C1 segment of cervical spinal cord (tissue), 14 donors: ENCODE data around the gene NOXA1.

Source experiments
- DNase-seq, 14 donors: peaks; one replicate each; lab custom pipeline; 2025; lab: John Stamatoyannopoulos, UW

NOXA1 gene

DNA sequence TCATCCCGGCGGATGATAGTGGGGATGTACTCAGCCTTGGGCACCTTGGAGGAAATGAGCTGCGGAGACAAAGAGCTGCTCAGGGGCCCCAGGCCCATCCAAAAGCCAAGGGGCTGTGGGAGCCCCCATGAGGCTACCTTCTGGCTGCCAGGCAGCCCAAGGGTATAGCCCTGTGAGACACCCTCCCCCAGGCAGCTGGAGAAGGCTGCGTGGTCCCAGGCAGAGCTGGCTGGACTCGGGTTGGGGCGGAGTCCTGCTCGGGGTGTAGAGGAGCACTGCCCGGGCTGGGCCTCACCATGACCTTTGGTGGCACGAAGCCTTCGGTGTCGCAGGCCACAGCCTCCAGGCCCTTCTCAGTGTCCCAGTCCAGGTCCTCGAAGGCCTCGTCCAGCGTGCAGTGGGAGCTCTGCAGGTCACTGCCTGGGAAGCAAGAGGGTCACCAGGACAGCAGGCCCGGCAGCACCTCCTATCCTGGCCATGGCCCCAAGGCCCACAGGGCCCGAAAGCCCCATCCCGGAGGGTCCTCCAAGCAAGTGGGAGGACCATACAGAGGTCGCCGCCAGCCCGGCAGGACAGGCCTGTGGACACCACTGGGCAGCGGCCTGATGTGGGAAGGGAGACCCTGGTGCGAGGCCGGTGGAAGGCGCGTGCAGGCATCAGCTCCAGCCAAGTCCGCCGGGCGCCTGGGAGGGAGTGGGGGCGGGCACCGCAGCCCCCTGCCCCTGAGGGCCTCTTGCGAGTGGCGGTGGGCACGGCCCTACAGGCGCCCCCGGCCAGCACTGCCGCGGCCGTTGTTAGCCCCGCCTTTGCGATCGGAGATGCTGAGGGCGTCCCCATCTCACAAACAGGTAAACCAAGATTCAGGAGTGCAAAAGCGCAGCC is 29.8 kb downstream of the NOXA1 start:
- DNase-seq, result no peak

DNA sequence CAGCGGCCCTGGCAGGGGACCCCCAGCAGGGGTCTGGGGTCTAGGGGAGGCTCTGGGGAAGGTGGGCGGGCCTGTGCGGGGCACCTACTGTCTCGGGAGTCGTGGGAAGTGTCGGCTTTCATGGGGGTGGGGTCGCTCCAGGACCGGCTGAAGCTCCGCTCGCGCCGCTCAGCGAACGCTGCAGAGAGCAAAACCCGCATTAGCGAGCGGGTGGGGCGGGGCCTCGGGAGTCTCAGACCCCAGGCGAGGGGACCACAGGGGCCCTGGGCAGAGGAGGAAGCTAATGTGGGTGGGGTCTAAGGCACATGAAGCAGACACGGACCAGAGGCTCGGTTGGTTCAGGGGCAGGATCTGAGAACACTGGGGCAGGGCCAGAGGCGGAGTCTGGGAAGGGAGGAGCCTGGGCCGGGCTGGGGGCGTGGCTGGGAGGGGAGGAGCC is 30.5 kb downstream of the NOXA1 start:
- peak in 3 of 14 donors; percentile 22 to 33 (median 30) for DNase-seq

DNA sequence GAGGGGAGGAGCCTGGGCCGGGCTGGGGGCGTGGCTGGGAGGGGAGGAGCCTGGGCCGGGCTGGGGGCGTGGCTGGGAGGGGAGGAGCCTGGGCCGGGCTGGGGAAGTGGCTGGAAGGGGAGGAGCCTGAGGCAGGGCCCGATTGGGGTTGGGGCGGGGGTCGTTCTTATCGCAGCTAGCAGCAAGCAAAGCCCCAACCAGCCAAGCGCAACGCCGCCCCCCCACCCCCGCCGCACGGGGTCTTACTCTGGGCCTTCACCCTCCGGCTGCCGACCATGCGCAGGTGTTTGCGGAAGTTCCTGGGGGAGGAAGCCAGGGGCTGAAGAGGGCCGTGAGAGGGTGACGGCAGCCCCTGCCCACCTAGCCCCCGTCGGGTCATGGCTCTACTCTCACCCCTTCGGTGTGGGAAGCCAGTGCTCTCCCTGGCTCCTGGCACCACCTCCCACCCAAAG is 31.0 kb downstream of the NOXA1 start:
- peak in 1 of 14 donors; percentile 31 for DNase-seq

DNA sequence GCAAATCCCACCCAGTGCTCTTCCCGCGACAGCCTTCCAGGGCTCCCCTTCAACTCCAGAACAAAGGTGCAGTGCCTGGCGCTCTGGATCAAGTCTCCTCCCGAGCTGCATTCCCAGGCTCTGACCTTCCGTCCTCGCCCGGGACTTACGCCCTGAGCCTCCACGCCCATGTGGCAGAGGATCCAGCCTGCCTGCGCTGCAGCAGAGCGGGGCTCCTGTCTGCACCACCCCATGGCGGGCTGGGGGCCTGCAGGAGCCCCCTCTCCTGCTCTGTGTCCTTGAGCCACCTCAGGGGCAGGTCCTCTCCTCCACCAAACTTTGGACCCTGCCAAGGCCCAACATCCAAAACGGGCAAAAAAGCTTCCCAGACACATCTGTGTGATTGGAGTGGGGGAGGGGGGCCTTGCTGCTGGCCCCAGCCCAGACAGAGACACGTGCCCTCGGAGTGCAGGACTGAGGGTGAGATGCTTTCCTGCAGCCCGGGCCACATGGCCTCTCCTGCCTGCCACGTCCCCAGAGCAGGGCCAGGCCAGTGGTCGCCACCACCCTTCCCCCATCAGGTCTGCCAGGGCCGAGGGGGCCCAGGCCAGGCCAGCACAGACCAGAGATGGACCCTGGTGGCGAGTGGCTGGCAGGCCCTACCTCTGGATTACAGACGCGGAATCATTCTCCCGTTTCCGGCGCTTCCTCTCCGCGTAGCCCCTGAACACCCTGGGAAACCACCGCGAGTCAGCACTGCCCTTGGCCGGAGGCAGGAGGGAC is 31.6 kb downstream of the NOXA1 start:
- no peak for DNase-seq

DNA sequence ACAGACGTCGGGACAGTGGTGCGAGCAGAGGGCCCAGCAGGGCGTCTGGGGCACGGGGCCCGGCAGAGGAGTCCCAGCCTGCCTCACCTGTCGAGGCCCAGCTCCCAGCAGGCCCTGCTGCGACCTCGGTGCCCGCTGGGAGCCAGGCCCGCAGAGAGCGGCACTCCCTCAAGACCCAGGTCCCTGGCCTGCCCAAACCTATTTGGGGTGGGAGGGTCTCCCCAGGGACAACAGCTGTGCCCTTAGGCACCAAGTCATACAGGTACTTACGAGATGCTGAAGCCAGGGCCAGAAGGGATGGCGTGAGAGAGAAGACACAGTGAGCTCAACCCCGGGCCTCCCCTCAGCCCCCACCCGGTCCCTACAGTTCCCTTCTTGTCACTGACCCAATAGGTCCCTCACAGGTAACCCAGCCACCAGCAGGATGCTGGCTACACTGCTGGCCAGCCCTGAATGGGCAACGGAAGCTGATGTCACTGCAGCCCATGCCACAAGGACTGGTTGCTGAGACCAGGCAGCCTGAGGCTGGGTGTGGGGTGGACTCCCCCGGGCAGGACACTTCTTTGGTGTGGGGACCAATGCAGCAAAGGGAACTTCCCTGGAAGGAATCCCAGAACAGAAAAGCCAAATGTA is 32.3 kb downstream of the NOXA1 start:
- DNase-seq, result no peak

DNA sequence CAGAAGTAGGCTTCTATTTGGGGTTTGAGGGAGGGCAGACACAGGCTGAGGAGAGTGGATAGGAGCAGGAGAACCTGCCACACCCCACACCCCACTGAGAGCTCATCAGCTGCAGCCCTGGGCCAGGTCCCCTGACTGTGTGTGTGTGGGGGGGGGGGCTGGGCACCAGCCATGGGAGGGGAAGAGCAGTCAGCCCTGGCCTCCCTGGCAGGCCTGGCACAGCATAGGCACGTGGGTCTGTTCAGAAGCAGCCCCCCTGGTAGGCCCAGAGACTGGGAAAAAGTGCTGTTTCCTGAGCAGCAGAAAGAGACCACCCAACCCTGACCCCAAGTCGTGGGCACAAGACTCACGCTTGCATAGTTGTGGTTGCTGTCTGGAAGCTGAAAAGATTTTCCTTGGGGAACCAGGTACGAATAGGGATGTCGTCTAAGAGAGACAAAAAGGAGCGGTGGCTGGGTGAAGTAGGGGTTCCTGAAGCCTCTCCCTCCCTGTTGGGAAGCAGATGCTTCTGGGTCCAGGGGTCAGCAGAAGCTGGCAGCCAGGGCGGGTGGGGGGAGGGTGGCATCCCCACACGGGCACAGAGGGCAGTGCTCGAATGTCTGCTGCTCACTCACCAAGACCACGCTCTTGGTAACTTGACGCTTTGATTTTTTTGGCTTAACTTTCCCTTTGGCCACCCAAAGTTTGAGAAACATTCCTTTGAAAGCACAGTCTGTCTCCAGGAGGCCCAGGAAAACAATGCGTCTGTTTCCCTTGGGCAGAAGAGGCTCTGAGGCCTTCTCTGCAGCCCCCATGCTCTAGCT is 33.1 kb downstream of the NOXA1 start:
- DNase-seq, result peak in 2 of 14 donors; percentile 30 to 70

DNA sequence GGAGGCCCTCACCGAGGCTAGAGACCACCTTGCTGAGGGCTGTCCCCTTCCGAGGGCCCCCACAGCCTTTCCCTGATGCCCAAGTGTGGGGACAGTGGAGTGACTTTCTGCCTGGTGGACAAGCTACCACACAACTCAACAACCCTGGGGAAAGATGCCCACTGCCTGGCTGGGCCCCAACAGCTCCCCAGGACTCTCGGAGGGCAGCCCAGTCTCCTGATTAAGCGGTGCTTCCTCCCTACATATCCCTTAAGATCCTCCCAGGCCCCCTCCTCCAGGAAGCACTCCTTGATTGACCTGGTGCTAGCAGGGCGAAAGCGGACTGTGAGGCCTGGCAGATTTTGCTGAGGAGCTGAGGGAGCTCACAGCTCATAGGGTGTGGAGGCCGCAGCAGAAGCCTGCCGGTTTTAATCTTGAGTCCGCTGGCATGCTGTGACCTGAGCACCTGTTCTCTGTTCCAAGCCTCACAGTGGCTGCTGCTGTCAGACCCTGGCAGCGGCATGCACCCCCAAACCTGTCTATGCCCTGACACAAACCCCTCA is 33.7 kb downstream of the NOXA1 start:
- no peak for DNase-seq

DNA sequence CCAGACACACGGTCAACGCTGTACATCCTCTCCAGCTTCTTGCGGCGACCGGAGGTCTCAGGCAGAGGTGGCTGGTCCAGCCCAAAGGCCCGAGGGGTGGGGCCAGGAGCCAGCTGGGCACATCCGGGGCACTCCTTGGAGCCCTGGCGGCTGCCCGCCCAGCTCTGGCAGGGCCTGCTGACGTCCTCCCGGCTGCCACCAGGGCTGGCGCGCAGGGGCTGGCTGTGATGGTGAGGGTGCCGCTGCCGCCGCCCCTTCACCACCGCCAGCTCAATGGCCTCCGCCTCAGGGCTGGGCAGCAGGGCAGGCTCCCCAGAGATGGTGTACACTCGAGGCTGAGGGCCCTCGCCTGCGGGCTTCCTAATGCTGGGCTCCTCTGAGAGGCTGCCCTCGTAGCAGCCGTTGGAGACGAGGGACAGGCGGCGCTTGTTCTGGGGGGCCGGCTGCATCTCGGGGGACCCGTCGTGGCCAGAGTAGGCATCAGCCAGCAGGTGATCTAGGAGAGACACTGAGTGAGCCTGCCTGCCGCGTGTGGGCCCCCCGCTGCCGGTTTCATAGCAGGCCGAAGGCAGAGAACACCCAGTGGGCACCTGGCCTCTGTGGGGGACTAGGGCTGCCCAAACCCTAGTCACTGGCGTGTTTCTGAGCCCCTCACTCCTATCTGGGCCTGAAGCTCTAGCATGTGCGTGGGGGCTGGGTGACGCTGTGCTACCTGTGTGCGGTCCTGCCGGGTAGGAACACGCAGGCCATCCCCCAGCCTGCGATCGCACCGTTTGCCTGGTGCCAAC is 34.4 kb downstream of the NOXA1 start:
- peak in 4 of 14 donors; percentile 29 to 64 (median 48) for DNase-seq

DNA sequence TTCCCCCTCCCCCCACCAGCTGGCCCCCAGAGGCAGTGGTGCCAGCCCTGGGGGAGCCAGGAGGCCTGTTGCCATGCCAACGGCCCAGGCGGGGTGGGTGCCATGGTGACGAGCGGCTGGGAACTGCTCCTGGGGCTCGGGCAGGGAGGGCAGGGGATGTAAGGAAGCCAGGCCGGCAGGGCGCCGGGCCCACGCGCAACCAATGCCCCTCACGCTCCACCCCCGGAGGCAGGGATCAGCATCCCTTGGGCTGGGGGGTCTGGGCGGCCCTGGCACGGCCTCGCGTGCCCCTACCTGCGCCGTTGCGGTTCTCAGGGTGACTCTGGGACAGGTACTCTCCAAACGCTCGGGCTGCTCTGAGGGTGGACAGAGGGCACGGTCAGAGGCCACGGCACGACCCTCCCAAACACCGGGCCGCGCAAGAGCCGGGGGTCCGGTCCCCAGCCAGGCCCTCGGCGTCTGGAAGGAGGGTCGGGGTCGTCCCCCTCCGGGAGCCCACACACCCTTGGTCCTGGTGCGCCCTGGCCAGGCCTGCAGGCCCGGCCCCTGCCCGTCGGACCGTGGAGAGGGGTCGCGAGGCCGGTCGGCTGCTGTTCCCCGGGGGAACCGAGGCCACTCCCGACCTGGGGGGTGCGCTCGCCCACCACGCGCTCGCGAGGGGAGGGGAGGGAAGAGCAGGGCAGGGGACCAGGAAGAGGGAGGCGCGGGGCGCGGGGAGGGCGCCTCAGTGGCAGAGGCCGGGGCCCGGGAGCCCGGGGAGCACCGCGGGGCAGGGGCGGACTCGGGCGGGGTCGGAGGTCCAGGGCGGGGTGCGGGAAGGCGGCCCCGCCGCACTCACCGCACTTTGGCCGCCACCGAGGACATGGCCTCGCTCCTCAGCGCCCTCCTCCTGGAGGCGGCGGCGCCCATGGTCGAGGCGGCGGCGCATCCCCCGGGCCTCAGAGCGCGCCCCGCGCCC is 35.3 kb downstream of the NOXA1 start:
- DNase-seq, result peak in 8 of 14 donors; percentile 30 to 76 (median 66)

DNA sequence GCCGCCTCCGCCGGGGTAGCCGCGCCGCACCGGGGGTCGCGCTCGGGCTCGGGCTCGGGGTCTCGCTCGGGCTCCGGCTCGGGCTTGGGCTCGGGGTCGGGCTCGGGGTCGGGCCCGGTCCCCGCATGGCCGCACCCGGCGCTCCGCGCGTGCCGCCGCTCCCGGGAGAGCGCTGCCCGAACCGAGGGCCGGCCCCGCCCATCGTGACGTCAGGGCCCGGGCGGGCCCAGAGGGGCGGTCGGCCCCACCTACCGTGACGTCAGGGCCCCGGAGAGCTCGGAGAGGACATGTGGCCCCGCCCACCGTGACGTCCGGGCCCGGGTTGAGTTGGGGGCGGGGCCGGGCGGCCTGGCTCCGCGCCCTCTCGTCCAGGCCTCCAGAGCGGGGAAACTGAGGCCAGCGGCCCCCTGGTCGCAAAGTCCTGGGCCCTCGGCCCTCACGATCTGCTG is 36.0 kb downstream of the NOXA1 start, which contains the start of gene NSMF:
TSS of gene NSMF (minus strand) at position 183 of the 449 bp plus-strand sequence. CDS start 232 bp downstream, outside the sequence.
- DNase-seq, result peak; percentile 25 to 92 (median 75)

DNA sequence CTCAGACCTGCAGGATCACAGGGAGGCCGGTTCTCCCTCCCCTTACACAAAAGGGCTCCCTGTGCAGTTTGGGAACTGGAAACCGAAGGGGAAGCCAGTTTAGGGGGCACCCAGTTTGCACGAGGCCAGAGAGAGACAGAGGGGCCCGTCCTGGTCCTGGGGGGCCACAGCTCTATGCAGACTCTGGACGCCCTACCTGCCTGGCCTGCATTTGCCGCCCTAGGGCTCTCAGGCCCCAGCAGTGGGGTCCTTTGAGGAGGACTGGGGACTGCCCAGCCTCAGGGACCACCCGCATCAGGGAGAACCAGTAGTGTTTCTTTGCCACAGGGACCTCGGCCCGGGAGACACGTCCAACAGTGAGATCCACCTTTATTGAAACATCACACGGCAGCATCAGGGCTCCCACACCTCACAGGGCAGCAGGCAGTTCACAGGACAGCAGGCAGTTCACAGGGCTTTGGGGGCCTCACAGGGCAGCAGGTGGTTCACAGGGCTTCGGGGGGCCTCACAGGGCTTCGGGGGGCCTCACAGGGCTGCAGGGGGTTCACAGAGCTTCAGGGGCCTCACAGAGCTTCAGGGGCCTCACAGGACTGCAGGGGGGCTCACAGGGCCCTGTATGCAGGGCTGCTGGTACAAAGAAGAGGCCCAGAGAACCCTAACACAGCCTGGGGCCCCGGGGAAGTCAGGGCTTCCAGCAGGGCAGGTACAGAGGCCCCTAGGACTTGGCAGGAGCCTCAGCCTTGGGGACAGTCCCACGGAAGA is 36.6 kb downstream of the NOXA1 start:
- no peak for DNase-seq

DNA sequence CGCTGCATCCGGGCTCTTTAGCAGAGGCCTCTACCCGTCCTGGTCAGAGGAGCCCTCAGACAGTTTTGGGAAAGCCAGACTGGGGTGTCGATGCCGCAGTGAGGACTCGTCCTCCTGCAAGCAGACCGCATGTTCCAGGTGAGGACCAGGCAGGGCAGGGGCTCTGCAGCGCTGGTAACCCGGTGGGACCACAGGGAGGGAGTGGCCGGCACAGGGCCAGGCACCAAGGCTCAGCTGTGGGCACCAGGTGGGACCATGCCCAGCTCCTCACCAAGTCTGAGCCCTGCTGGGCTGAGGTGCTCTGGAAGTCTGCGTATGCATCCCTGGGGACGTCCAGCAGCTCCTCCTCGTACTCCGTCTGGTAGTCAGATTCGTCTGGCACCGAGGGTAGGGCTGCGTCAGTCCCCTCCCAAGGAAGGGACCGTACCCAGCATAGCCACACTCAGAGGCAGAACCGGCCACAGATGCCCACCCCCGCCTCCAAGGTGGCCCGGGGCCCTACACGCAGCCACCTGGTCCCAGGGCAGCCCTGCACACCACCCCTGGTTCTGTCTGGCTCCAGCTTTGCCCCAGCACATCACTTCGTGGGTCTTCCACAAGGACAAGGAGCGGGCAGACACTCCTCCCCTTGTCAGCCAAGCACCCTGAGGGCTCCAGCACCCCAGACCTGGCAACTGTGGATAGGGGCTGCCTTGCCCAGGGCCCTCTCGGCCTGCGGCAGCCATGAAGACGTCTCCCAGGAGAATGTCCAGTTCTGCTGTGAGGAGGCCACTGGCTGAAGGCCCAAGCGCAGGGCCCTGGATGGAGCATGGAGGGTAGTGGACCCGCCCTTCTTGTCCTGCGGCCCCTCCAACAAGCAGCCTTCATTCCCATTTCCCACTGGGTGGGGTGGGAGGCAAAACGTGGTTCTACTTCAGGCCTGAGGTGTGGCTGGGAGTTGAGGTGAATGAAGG is 37.4 kb downstream of the NOXA1 start:
- no peak for DNase-seq

DNA sequence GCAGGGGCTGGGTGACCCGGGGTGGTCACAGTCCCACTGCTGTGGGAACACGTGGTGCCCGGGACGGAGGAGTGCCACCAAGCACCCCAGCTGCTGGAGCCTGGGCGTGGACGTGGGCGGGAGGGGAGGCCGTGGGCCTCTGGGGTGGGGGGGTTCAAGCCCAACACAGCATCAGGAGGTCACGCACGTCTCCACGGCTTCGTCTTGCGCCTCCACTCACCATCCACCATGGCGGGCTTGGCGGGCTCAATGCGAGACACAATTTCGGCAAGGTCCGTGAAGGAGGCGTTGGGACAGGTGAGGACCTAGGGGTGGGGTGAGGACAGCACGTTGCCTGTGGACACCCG is 38.1 kb downstream of the NOXA1 start:
- no peak for DNase-seq

DNA sequence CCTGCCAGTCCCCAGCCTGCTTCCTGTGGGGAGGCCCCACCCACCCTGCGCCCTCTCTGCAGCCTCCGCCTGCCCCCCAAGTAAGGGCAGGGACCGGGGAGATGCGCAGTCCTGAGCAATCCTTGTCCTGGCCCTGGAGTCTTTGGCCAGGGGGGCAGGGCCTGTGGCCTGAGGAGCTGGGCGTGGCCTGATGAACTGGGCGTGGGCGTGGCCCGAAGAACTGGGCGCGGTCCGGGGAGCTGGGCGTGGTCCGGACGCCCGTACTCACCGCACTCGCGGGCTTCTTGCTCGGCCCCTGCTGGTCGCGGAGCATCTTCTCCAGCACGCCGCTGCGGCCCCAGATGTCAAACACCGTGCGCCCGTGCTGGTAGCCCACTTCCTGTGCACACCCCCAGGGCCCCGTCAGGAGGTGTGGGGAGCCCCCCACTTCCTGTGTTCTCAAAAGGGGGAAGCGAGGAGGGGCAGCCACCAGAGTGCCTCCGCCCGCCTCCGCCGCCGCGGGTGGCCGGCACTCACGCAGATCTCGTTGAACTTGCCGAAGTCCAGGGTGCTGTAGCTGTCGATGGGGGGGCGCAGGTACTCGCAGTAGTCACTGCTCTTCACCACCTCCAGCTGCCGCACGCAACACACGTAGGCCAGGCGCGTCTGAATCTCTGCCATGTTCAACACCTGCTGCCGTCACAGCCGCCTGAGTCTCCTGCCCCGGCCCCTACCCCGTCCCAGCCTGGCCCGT is 38.6 kb downstream of the NOXA1 start:
- DNase-seq, result no peak

DNA sequence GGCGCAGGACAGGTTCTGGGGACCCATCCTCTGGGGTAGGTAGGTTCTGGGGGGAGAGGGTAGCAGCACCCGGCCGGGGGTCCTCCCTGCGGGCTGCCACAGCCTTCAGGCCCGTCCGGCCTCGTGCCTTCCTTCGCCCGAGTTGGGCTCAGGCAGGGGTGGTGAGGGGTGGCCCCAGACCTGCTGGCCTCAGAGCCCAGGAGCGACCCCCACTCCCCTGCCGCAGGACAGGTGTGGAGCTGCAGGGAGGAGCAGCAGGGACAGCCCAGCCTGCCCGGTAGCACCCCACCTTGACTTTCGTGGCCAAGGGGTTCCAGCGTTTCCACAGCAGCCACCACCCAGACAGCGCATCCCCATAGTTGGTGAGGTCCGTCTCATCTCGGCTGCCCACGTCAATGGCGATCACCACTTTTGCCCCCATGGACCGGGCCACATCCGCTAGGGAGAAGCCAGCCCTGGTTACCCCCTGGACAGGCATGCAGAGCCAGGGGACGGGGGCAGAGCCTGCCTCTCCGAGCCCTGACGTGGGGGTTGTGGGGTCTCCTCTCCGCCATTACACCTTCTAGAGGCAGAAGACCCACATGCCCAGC is 39.3 kb downstream of the NOXA1 start:
- DNase-seq, result no peak
